Fibroblast of villous mesenchyme (primary cell): ENCODE data around the gene CTU2. TPM values are rescaled to one million over a fixed set of nuclear protein-coding genes. Genes with fewer than 3 reads are reported as not detected.
A peak's percentile ranks its signal among the peaks of the same experiment; 100 is the strongest.

Experiments used
- DNase-seq: peaks from one replicate; pipeline ENCODE4 v3.0.0-alpha.2; 2010; ENCODE audit warnings: low read depth
- H3K4me3 ChIP-seq: 2 replicates; pipeline ENCODE4 v1.5.1; 2011; ENCODE audit warnings: low read depth, mild to moderate bottlenecking, low read length
- CTCF ChIP-seq: IDR thresholded peaks from 2 replicates; pipeline ENCODE4 v1.5.1; 2012; ENCODE audit warnings: low read depth, mild to moderate bottlenecking, low read length; ENCODE audit not compliant: insufficient read depth
- total RNA-seq: library from RNA; depleted of rRNA; stranded (reverse); fragments of >200 nt; gene quantifications from 2 replicates; pipeline ENCODE4 v1.2.3, GENCODE V29; 2012

Gene CTU2
- 19.4 and 25.1 TPM in 2 replicates for total RNA-seq

GRCh38 chr16:88706229-88706964 lies at the start of gene CTU2, which contains the start of gene RNF166:
Gene CTU2 (plus strand): TSS chr16:88706503. CDS start chr16:88706531, 28 bp downstream.
Gene RNF166 (minus strand): TSS chr16:88706408. CDS start chr16:88706325, 83 bp downstream.
- no peak for TF ChIP-seq CTCF
- H3K4me3 ChIP-seq, result peak within 1 kb of the TSS; percentile 96
- peak; percentile 89 for DNase-seq

- DNase-seq, result no peak
- no peak for TF ChIP-seq CTCF
- H3K4me3 ChIP-seq, result no peak overlapping the region
These were observed 48.9 kb upstream of the CTU2 start for GRCh38 chr16:88657371-88657770.

GRCh38 chr16:88658714-88659113 lies 47.6 kb upstream of the CTU2 start:
- no peak overlapping the region for H3K4me3 ChIP-seq
- no peak for TF ChIP-seq CTCF
- DNase-seq, result no peak

GRCh38 chr16:88659160-88659559 lies 47.1 kb upstream of the CTU2 start:
- TF ChIP-seq CTCF, result no peak
- no peak overlapping the region for H3K4me3 ChIP-seq
- no peak for DNase-seq

DNA sequence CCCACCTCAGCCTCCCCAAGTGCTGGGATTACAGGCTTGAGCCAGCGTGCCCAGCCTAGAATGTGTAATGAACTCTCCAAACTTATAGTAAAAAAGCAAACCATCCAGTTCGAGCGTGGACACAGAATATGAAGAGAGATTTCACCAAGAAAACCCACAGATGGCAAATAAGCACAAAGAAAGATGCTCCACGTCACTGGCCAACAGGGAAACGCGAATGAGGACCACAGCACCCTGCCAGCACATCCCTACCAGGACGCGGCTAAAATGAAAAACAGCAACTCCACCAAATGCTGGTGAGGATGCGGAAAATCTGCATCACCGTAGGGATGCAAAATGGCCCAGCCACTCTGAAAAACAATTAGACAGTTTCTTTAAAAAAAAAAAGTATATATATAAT lies 44.8 kb upstream of the CTU2 start:
- DNase-seq, result no peak
- no peak overlapping the region for H3K4me3 ChIP-seq
- no peak for TF ChIP-seq CTCF

GRCh38 chr16:88662222-88662842 lies 44.0 kb upstream of the CTU2 start:
- no peak for DNase-seq
- peak overlapping the region; percentile 93 for H3K4me3 ChIP-seq
- no peak for TF ChIP-seq CTCF
